Hippocampal formation (tissue), 2 donors: ENCODE data around the gene HLA-DQB1.
A peak's percentile ranks its signal among the peaks of the same experiment; 100 is the strongest.

Experiments
- DNase-seq, 2 donors: peaks; one replicate each; lab custom pipeline; 2025; lab: John Stamatoyannopoulos, UW

The HLA-DQB1 gene

DNA sequence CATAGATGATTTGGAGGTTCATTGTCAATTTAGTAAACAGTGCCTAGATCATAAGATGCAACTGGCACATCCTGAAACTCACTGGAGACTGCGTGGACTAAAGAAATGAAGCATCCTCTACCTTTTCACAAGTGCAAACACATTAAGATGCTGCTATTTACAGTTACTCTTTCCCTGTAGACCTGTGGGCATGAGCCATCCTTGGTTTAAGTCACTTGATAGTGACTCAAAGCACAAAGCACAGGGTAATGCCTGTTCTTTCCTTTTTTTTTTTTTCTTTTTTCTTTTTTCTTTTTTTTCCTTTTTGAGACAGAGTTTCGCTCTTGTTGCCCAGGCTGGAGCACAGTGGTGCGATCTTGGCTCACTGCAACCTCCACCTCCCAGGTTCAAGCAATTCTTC is 39.2 kb downstream of the HLA-DQB1 start:
- DNase-seq: no peak

DNA sequence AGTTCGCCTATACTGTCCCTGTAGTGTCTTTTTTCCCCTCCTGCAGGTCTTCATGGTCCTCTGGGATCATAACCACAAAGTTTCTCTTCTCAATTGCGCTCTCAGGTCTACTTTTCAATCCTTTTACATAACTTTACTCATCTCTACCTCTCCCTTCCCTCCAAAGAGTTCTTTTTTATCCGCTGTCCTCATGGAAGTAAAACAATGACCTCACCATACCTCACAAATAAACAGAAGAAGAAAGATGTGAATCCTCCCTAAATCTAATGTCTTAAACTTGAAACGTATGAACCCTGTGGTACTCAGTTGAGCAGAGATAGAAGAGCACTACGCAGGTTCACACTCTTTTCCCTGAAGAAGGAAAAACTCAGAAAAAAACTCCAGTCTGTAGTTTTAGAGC is 41.3 kb downstream of the HLA-DQB1 start:
- DNase-seq: no peak

DNA sequence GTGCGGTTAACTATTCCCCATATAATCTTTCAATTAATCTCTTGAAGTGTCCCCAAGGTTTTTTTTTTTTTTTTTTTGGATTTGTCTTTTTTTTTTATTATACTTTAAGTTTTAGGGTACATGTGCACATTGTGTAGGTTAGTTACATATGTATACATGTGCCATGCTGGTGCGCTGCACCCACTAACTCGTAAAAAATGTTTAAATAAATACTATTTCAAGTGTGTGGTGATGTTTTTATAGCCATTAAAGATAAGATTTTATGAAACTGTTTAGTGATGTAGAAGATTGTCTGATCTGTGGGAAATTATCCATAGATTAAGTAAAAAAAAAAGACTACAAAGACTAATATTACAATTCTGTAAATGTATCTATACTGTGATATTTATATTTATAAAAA is 41.9 kb downstream of the HLA-DQB1 start:
- DNase-seq: no peak

DNA sequence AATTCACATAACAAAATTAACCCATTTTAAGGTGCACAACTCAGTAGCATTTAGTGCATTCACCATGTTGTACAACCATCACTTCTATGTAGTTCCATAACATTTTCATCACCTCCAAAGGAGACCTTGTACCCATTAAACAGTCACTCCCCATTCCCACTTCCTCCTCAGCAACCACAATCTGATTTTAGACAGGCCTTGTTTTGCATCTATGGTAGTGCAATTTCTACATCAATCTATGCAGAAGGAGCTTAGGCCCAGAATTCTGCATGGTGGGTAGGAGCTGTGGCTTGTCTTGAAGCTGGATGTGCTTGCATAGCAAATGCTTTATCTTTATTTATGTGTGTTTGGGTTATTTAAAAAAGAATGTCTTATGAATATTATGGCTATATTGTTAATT is 42.8 kb downstream of the HLA-DQB1 start:
- DNase-seq: no peak

GRCh38 chr6:32622545-32623401 is 43.7 kb downstream of the HLA-DQB1 start:
- no peak for DNase-seq

DNA sequence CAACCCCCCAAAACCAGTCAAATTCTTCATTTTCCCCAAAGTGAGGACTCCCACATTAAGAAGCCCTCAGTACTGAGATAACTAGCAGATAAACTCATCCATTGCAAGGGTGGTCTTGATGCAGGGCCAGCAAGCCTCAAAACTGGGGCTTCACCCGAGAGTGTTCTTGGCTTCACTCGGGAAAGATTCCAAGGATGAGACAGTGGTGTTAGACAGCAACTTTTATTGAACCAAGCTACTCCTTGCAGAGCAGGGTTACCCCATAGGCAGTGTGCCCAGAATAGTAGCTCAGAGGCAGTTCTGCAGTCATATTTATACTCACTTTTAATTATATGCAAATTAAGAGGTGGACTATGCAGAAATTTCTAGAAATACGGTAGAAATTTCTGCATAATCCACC is 45.1 kb downstream of the HLA-DQB1 start:
- no peak for DNase-seq

- no peak for DNase-seq
These were observed 48.7 kb downstream of the HLA-DQB1 start for GRCh38 chr6:32617751-32618150.

GRCh38 chr6:32615885-32616532 is 50.4 kb downstream of the HLA-DQB1 start:
- DNase-seq: no peak

GRCh38 chr6:32614366-32615081 is 51.9 kb downstream of the HLA-DQB1 start:
- DNase-seq: no peak

- DNase-seq: no peak
These were observed 53.0 kb downstream of the HLA-DQB1 start for GRCh38 chr6:32613475-32613874.

DNA sequence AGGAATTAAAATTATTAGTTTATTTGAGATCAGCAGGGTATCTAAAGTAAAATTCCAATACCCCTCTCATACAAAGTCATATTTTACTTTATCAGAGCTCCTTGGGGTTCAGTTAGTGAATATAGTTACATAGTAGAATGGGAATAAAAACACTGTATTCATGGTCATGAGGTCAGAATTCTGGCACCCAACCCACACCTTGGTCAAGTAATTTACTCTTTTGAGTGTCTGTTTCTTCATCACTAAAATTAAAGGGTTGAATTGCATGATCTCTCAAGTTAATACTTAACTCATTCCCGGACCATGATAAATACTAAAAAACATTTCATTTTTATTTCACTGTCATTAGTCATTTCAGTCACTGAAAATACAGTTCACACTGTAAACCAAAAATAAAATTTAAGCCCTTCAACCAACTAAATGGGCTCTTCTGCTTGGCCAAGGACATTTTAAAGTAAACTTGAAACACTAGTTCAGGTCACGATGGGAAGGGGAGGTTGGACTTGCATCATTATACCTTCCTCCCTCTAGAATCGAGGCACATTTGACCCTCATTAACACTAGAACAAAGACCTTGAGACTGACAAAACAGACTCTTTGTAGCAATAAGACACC is 55.7 kb downstream of the HLA-DQB1 start:
- no peak for DNase-seq

DNA sequence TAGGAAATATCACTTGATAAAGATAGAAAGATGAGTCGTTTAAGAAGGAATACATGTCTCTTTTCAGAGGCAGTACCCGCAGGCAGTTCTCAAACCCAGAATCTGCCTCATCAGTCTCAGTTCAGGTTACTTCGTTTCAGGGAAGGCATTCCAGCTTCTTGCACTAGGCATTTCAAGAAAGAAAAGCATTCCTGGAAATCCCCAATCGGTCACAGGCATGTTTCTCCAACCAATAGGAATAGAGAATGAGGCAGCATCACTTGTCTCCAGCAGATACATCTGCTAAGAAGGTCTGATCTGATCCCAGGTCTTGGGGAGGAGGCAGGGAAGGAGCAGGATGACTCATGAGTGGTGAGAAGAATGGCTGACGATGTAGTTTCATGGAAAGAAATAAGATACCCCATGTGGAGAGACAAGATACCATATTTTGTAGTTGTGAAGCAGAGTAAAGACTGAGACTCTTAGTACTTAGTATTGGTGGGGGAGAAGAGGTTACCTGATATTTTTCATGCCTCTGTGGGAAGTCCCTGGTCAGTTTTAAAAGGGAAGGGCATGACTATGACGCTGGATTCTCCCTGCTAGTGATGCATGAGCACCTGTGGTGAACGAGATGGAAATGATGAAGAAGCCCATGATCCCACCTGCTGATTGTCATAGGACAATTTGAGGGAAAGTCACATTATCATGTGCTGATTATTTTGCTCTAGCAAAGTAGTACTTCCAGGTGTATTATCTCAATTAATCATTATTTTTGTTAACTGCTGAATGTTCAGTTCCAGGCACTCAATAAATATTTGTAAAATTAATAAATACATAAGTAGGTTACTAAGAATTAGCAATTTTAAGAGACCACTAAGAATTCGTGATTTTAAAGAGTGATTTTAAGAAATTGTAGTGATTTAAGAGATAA is 56.5 kb downstream of the HLA-DQB1 start:
- DNase-seq: peak; percentile 20 to 74
